Fibroblast of skin of scalp (primary cell): ENCODE results near the gene DSTN.
A peak's percentile ranks its signal among the peaks of the same experiment; 100 is the strongest.
"Not testable (repeated sequence)": the region's sequence is repeated elsewhere in the genome, so short reads cannot be mapped to it uniquely, and the experiment has no call there.

Experiments used
- DNase-seq: peaks from one replicate; pipeline ENCODE4 v3.0.0-alpha.2; 2013

DSTN gene

DNA sequence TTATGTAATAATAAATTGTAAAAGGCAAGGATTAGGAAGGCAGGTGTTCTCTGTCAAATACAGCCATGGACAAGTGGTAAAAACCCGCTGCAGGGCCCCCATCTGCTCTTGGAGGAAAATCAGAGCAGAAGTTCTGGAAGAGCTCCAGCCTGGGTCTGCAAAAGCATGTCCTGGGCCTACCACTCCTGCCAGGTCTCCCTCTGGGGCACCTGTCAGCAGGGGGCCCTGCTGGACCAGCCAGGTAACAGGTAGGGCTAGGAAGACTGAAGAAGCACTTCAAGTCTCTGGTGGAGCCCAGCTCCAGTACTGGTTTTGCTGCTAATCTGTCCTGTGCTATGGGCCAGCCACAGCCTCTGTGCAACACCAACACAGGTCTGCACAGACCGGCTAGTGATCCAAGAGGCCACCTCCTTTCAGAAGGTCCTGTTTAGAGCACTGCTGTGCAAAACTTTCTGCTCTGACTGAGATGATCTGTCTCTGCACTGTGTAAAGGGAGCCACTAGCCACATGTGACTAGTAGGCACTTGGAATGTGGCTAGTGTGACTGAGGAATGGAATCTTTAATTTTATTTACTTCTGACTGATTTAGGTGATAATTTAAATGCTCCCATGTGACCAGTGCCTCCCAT lies 82.0 kb downstream of the DSTN start:
- no peak for DNase-seq

DNA sequence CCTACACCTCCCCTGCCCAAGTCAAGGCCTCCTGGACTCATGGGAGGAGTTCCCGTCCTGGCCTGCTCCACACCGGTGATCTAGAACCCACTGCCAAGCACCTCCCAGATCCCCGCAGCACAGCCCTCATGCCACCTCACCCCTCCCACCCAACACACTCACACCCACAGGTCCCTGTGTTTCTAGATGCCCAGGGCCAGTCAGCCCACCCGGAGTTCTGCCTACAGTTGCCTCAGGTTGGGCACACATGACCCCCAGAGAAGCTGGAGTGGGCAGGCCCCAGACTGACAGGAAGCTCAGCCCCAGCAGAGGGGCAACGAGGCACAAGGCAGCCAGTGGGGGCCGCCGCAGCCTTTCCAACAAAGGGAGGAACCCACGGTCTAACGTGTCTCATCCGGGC lies 82.5 kb downstream of the DSTN start:
- DNase-seq, result no peak

DNA sequence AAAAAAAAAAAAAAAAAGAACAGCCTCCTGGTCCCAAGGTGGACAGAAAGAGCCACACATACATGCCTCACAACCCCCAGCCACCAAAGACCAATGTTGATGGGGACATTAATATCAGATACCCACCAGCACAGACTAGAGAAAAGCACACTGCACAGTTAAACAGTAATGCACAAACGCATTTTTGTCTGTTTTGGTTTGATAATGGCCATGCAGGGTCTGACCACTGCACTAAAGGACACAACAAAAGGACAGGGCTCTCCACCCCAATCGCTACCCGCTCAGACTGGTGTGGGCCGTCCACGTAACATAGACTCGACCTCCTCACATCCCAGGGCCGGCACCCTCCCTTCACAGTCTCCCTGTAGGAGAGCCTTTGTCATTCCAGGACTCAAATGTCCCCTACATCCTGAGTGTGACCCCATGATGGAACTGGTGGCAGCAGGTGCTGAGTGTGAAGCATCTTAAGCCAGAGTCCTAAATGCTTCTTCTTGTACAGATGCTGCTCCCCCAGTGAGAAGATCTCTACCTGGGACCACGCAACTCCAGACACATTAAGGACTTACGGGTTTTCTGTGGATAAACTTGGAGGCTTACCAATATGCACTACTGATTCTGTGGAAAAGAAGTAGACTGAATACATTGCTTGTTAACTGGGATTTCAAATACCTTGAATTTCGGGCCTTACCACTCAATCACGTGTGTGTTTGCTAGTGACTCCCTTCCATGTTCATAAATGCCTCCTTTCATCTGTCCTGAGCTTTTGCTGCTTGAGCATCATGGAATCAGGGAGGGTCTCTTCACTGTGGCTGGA lies 84.2 kb downstream of the DSTN start:
- no peak for DNase-seq

DNA sequence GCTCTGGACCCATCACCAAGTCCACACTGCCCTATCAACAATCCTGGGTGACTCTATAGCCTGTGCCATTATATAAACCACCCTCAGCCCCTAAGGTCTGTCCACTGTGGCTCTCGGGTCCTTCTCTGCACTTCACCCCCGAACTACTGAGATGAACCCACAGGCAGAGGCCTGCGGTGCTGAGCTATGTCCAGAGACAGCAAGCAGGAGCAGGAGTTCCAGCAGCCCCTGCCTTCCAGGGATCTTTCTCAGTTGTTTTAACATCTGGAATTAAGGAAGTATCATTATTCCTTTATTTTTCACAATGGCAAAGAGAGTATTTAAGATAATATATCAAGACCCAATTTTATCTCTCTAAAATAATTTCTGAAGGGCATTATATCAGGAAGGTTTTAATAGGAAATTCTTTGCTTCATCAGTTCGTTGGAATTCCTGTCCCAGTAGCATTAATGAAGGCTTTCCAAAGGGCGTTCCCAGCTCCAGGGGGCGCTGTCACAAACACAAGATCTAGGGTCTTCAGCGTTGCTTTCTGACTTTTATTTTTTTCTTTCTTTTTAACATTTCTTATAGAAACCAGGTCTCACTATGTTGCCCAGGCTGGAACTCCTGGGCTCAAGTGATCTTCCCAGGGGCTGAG lies 84.9 kb downstream of the DSTN start:
- peak; percentile 64 for DNase-seq

GRCh38 chr20:17655286-17655651 lies 85.4 kb downstream of the DSTN start:
- peak; percentile 61 for DNase-seq

- no peak for DNase-seq
Observed at GRCh38 chr20:17655865-17656479, 86.1 kb downstream of the DSTN start.

DNA sequence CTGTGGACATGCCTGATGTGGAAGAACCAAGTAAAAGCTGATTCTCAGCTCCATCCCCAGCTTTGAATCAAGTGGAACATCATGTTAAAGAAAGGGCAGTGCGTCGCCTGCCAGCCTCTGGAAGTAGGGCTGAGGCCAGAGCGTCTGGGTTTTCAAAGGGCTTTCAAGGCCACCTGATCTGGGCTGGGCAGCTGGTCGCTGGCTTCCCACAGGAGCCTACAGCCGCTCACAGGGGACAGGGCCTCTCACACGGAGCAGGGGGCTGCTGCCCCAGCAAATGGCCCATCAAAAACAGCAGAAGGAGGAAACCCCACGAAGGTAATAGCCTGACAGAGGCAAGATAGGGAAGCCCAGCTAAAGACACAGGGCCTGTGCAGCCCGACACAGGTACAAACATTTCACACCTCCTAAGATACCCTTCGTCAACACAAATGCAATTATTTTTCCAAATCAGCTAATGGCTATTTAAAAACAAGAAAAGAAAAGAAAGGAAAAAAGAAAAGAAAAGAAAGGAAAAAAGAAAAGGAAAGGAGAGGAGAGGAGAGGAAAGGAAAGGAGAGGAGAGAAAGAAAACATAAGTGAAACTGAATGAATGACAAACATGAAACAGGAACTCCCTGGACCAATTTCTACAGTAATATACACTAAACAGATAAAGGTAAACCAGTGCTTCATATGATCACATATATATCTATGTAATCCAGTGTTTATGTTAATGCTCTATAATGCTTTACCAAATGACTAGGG lies 87.4 kb downstream of the DSTN start:
- no peak for DNase-seq

DNA sequence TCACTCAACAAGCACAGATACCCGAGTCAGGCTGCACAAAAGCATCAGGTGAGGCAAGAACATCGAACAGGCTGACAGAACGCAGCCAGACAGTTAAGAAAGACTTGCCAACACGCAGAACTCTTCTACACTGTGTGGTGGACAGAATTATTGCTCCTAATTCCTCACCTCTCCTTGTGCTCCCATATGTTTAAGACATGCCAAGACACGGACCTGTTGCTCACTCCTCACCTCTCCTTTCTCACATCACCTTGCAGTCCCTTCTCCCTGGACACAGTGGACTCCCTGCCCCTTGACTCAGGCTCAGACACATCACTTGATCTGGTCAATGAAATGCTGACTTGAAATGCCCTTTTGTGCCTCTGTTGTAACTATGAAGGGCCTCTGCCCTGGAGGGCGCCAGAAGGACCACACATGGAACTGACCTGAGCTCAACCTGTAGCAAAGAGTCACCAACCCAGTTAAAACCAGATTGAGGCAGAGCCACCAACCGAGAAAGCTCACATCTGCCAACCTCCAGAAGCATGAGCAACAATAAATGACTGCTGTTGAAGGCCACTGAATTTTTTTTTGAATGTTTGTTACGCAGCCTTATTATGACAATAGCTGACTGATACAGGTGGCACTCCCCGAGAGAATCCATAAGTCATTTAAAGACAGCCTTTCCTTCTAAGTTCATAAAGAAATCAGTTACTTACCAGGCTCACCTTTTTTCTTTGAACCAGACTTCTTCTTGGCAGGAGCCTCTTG lies 88.2 kb downstream of the DSTN start:
- no peak for DNase-seq

- no peak for DNase-seq
Observed at GRCh38 chr20:17658648-17658993, 88.7 kb downstream of the DSTN start.

- DNase-seq, result not testable (repeated sequence)
Observed at GRCh38 chr20:17659344-17659743, 89.5 kb downstream of the DSTN start.
